Renal cortex interstitium (tissue), 11 donors: Measurements from ENCODE around the gene ERC2. TPM values are rescaled to one million over a fixed set of nuclear protein-coding genes. Genes with fewer than 3 reads are reported as not detected.
A peak's percentile ranks its signal among the peaks of the same experiment; 100 is the strongest.

ENCODE experiments used
- DNase-seq, 11 donors: peaks; one replicate each; pipeline ENCODE4 v3.0.0-alpha.2; 2013; ENCODE audit warnings: low read depth in 9 of 11, low spot score in 4 of 11; ENCODE audit errors: extremely low read depth in 1 of 11
- polyA plus RNA-seq, 3 donors: library from polyadenylated mRNA; unstranded; fragments of 120-200 nt; gene quantifications; one replicate each; pipeline ENCODE4 v1.2.1, GENCODE V29; 2013; ENCODE audit not compliant: insufficient read length in 3 of 3

ERC2 gene
- polyA plus RNA-seq, 3 donors, result 2.4 to 4.2 (median 3.3) TPM

DNA sequence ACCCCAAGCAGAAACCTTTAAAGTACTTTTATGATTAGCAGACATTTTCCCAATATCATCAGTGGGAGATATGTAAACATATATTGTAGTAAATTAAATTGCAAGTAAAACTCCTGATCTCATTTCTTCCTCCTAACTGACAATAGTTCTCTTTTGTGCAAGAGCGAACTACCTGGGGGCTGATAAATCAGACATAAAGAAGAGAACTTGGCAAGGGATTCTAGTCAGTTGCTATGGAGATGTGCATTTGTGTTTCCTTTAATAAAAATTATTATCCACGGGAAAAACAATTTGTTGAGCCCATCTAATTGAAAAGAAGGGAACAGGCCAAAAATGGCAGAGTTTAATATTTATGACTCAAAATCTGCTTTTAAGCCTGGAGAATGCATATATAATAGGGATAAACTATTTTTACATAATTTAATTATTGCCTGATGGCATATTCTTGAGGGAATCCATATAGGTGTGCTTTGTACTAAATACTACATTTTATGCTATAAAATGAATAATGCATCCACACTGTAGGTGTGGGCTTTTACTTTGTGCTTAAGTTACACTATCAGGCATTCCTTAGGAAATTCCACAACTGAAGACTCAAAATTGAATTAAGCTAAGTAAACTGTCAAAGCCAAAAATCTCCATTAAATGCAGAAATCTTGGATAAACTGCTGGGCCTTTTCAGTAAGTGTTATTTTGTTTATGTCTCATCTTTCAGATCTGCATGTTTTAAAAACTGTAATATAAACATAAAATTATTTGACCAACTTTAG lies 258.1 kb downstream of the ERC2 start:
- no peak for DNase-seq

DNA sequence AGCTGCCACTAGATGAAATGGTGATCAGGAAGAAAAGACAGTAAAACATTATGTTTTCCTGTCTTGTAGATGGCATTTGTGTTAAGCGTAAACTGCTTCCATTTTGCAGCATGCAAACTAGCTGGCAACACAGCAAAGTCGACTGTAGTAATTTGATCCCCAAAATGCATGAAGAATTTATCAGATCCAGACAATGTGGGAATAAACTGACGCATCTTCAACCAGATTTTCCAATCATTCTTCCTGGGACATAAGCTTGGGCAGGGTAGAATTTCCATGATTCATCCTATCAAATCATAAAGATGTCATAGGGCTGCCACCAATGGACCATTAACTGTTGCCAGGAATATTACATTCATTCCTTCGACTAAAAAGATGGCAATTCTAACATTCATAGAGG lies 260.3 kb downstream of the ERC2 start:
- no peak for DNase-seq

DNA sequence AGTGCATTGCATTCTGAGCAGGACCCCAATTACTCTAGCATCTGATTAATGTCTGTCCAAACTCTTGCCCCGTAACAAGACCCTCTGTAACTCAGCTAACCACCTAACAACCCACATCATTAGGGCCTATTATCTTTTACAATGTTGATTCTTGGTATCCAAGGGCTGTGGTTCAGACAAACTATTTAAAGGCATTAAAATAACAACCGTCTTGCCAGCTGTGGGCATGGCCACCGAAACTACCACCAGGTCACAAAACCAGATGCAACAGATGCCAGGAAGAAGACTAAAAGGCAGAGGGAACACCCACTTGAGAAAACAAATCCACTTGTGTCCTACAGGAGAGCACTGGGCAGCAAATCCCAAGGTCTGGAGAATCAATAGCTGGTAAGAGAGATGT lies 262.9 kb downstream of the ERC2 start:
- DNase-seq, result peak in 3 of 11 donors; percentile 3 to 24 (median 12)

DNA sequence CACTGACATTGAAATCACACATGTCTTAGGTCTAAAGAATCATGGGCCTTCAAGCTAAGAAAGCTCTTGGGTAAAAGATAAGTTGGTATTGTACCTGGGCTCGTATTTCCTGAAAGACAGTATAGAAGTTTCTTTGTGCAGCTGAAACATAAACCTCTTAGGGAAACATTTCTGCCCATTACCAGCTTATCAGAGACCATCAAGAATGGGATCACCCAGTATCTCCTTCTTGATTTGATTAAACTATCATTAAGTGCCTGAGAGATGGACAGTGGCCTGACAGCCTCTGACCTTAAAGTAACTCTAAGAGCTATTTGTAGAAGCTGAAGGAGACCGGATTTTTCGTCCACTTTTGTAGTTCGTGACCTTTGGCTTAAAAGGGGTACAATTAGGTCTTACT lies 265.3 kb downstream of the ERC2 start:
- DNase-seq, result no peak

DNA sequence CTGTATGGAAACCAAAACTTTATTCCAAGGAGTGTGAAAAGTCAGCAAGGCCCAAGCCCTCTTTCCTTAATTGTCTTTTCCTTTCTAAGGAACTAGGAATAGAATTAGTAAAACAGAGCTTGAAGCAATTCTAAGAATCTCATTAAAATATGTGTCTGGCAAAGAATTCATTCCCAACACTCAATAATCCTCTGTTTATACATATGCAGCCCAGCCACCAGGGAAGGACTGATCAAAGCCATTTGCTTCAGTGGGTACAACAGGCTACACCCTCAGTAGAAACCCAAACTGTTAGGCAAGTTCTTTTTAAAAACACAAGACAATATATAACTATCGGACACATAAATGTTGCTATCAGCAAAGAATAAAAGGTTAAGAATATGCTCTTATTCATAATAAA lies 266.9 kb downstream of the ERC2 start:
- no peak for DNase-seq

DNA sequence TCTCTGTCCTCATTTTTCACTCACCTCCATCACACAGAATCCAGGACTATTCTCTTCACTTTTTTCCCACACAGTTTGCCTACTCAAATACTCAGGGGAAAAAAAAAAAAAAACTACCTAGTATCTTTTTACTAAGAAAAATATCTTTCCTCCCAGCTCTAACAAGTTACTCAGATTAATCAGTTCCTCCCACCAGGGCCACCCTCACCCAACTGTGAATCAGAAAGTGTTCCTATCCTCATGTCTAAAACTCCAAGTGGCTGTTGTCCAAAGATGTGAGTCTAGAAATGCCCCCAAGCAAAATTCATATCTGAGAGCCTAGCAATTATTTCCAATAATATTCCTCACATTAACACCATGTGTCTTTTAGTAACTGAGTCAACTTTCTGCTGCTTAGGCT lies 268.0 kb downstream of the ERC2 start:
- DNase-seq, result no peak

DNA sequence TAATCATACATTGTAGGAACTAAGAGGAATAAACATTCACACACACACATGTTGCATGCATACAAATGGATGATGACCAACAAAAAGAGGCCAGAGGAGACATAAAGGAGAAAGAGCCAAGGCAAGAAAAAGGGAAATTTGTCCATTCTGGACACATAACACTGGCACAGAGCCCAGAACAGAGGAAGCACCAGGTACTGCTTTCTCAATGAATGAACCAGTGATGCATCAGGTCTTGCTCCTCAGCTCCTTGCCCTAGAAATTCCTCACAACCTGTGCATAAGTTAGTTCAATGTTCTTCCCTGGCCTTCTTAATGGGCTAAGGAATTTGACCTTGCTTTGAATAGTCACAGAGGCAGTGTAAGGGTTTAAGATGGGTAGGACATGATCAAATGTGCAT lies 270.3 kb downstream of the ERC2 start:
- no peak for DNase-seq

DNA sequence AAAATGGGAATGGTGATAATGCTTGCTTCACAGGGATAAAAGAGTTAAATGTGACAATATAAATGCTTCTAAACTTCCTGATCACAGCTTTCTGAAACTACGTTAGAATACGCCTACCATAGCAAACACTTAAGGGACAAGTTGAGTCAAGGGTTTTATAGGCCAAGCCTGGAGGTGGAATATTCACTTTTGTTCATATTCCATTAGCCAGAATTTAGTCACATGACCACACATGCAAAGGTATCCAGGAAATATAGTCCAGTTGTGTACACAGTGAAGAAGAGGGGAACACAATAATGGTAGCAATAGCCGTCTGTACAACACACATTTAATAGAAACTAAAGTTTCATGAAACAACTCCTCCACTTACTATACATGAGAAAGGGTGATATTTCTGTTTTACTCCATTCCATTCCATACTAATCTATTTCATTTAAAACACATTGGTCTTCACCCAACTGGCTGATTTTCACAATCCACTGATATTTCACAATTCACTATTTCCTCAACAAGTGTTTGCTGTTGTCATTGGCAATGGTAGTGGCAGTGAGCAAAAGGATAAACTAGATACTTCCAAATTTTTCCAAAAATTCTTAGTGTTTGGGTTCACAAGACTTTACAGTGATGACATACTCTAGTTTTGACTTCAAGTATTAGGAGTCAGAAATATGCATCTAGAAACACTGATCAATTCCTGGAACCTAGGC lies 270.9 kb downstream of the ERC2 start:
- DNase-seq, result no peak

DNA sequence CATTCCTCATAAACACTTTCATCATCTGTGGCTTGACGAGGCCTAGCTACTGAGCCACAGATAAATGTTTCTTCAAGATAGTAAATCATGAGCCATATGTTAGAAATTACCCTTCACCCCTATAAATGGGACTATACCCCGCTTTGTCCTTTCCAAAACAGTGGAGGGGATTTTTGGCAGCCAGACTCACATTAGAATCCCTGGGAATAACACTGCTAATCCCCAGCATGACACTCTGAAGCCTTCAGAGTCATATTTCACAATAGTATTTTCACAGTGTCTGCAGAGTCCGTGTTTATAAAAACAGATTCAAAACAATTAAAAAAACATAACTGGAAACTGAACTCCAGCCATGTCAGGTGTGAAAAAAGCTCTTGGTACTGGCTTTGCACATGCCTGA lies 271.6 kb downstream of the ERC2 start:
- DNase-seq, result no peak

DNA sequence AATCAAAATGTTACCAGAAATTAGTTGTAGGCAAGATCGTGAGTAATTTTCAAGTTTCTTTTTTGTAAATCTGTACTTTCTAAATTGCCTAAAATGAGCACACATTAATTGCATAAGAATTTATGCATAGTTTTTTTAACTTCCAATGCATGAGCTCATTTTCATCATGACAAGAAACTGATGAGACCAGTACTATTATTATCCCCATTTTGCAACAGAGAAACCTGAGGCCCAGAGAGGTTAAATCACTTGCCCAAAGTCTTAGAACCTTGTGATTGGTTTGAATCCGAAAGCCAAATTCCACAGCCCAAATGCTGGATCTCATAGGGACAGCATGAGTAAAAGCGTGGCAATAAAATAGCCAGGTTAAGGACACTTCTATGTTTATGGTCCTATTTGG lies 274.7 kb downstream of the ERC2 start:
- DNase-seq, result no peak

DNA sequence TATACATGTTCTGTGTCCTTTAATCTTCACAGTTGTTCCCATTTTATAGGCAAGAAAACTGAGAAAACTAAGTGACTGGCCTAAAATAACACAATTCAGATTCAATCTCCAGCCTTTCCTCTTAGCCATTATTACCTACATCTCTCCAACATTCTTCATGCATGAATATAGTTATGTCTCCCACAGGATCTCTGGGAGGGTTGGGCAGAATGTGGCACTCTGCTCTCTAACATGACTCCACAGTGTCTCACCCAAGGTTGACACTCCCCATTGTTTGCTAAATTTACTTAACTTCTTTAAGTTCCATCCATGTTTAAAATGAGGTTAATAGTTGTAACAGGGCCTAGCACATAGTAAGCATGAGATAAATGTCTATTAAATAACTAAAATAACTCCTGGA lies 276.3 kb downstream of the ERC2 start:
- no peak for DNase-seq

DNA sequence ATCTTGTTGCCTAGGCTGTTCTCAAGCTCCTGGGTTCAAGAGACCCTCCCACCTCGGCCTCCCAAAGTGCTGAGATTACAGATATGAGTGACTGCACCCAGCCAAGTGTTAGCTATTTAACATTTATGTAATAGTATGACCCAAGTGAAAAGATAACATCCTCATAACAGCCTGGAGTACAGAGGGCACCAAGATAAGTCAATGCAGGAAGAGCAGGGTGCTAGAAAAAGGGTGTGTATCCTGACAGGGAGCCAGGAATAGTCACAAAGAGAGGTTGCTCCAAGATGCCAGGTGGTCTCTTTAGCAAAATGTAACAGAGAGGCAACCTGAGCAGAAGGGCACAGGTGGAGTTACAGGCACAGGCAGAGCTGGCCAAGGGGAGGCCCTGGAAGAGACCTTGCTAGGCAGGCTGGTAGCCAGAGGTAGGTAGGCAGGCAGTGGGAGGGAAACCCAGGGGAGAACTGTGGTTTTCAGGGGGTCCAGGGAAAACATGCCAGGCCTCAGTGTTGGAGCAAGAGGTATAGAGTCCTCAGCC lies 277.4 kb downstream of the ERC2 start:
- DNase-seq, result no peak

DNA sequence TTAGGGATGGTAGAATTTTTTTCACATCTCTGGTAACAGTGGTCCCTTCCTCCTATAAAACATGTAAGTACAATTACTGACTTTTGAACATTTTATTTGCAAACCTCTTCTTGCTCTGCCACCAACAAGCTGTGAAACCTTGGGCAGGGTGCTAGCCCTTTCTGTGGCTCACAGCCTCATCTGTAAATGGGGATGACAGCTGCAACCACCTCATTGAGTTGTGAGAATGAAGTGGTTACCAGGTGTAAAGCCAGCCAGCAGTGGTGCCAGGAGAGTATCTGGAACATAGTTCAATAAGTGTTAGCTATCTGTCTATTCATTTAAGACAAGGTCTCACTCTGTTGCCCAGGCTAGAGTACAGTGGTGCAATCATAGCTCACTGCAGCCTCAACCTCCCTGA lies 278.1 kb downstream of the ERC2 start:
- no peak for DNase-seq

DNA sequence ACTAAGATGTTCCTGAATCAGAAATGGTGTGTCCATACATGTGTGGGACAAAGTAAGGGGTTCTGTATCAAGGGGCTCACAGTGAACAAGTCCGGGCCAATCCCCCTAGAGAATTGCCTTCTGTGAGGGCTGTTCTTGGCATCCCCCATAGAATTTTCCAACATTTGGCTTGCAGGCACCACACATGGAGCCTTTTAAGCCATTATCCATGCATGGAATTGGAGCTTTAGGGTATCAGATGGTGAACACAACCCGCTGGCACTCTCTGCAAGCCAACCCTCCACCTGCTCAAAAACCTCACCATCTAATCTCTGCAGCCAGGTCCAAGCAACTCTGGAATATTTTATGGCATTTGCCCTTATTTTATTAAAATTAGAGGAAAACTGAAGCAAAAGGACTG lies 278.7 kb downstream of the ERC2 start:
- no peak for DNase-seq

DNA sequence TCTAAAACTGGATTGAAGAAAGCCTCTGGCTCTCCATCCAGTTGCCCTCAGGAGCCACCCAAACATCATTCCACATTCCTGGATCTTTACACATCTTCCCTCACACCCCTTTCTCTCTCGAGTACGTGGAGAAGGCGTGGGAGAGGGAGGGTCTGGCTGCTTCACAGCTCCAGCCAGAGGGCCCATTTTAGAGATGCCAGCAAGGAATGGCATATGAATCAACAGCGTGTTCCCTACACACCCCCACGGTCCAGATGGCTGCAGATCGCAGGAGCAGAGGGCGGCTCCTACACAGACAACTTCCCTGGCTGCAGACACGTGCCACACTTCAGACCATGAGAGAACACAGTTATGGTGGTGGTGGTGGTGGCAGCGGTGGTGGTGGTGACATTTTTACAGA lies 280.1 kb downstream of the ERC2 start:
- DNase-seq, result no peak

DNA sequence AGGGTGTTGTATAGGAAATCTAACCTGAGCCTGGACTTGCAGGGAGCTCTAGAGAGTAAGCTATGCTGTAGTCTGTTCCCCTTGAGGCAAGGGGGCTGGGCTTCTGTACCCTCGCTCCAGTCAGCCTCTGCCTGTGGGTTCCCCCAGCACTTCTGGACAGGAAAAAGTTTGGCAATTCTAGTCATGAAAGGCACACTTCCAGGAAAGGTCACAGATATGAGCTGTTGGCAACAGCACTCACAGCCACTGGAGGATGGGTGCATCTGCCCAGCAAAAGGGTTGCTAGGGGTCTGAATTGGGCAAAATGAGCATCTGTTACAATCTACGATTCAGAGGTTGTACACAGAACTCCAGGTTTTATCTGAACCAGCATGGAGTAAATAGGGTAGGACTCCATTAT lies 281.2 kb downstream of the ERC2 start:
- no peak for DNase-seq

DNA sequence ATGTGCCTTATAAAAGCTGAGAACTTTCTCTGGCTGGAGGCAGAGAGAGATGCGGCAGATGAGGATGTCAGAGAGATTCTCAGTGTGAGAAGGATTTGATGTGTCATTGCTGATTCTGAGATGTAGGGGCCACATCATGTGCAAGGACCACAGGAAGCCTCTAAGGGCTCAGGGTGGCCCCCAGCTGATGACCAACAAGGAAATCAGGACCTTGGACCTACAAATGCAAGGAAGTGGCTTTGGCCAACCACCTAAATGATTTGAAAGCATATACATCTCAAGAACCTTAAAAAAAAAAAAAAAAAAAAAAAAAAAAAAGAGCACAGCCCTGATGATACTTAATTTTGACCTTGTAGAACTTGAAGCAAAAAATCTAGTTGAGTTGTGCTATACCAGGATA lies 282.4 kb downstream of the ERC2 start:
- no peak for DNase-seq

DNA sequence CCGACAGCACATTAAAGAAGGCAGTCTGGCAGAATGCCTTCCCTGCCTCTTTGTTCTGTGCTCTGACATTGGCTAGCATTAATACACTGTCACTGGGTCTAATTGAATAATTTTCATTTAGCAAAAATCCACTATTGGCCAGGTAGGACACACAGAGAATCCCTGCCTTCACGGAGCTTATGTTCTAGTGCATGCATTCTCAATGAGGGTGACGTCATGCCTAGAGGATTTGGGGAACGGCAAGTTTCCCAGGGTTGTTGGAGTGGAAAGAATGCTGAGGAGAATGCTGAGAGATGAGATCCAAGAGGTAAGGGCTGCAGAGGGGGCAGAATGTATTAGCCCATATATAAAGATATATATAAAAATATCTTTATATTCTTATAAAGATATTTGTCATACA lies 284.7 kb downstream of the ERC2 start:
- DNase-seq, result no peak

DNA sequence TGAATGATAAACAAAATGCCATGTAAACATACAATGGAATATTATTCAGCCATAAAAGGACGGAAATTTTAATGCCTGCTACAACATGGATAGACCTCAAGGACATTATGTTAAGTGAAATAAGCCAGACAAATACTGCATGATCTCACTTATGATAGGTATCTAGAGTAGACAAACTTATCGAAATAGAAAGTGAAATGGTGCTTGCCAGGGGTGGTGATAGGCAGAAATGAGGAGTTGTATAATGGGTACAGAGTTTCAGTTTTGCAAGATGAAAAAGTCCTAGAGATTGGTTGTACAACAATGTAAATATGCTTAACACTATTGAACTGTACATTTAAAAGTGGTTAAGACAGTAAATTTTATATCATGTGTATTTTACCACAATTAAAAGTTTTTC lies 287.8 kb downstream of the ERC2 start:
- no peak for DNase-seq

DNA sequence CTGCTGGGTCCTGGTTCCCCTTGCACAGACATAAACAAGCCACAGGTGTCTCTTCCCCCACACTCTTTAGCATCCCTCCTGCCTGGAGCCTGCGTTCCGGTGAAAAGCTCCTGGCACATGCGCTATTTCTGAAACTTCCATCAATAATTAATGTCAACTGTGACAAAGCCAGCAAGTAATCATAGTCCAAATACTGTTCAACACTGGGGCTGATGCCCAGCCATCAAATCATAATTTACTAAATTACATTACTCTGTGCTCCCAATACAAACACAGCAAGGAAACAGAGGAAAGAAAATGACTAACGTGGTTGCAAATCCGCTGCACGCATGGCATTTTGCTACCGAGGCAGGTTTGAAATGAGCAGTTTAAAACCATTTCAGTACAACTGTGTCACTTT lies 294.7 kb downstream of the ERC2 start:
- no peak for DNase-seq

DNA sequence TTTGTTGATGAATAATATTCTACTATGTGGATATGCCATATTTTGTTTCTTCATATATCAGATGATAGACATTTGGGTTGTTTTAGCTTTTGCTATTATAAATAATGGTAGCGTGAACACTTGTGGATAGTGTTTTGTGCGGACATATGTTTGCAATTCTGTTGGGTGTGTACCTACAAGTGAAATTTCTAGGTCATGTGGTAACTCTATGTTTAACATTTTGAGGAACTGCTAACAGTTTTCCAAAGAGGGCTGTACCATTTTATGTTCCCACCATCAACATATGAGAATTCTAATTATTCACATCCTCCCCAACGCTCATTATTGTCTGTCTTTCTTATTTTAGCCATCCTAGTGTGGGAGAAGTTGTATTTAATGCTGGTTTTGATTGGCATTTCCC lies 303.8 kb downstream of the ERC2 start:
- no peak for DNase-seq
